ENCODE measurements around the gene NCAPH2. TPM values are rescaled to one million over a fixed set of nuclear protein-coding genes. Genes with fewer than 3 reads are reported as not detected.

Gene NCAPH2
- polyA plus RNA-seq (ENCODE audit: low read depth in 6 of 6): 10 to 100 TPM; 33.9 to 43.3 (median 37.6) TPM

DNA sequence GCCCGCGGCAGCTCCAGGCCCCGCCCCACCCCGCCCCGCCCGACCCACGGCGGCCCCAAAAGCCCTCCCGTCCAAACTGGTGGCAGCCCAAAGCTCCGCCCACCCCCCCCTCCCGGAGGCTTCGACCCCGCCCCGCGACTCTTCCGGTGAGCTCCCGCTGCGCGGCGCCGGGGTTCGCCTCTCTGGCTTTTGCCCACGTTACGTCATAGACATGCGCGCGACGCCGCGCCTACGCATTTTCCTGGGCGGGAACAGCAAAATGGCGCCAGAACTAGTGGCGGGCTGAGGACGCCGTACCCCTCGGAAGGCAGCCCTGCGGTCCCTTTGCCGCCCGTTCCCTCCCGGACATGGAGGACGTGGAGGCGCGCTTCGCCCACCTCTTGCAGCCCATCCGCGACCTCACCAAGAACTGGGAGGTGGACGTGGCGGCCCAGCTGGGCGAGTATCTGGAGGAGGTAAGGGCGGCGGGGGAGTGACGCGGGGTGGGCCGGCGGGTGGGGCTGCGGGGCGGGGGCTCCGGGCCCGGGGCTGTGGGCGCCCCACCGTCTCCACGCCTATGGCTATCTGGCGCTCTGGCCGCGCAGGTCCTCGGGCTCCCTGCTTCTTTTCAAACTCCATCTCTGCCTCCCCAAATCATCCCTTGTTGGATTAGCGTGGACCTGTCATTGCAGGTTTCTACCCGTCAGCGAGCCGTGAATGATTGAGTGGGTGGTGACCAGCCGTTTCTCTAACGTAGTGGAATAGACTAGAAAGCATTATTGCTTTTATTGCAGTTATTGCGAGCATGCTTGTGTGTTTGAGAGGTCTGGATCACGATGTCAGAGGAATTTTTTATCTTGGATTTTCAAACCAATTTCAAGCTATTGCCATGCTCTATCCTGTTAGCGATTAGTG lies at the start of gene NCAPH2:
Gene NCAPH2 (plus strand): TSS at position 234 of the 894 bp plus-strand sequence. CDS start 114 bp downstream, at position 348.
- H3K9me3 Mint-ChIP-seq: no peaks in the 10 kb centered on the region
- H3K4me1 Mint-ChIP-seq: peaks cover 18 to 24% (median 20%) of the 10 kb centered on the region in 3 donors
- peak within 1 kb of the TSS; percentile 95 to 98 (median 96) for H3K4me3 Mint-ChIP-seq
- ATAC-seq (ENCODE audit: low read depth in 2 of 2): peak; percentile 66 to 71
- no peaks in the 10 kb centered on the region for H3K27me3 Mint-ChIP-seq
- H3K27ac Mint-ChIP-seq: peak within 1 kb of the TSS; percentile 95 to 99 (median 99)
- H3K36me3 Mint-ChIP-seq: no peaks in the 10 kb centered on the region
- DNase-seq: peak; percentile 97

DNA sequence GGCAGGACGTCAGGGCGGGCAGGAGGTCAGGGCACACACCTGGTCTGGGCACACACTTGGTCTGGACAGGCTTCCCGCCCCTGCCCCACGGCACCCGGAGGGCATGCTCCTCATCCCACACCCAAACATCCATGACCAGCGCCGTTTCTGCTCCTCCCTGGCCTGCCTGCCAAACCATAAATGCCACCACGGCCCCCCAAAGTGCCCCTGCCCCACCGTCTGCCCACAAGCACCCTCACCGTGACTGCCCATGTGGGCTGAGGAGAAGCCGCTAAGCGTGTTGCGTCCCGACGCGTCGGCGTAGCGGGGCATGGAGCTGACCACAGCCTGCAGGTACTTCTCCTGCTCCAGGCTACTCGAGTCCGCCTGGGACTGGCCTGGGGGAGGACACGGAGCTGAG lies 49.0 kb upstream of the NCAPH2 start:
- no peak overlapping the region for H3K4me3 Mint-ChIP-seq
- DNase-seq (no peak), ATAC-seq (ENCODE audit: low read depth in 2 of 2) (no peak)
- H3K36me3 Mint-ChIP-seq: peaks cover 0 to 18% of the 10 kb centered on the region in 2 donors
- H3K4me1 Mint-ChIP-seq: peaks cover 0 to 10% (median 0%) of the 10 kb centered on the region in 3 donors
- H3K27me3 Mint-ChIP-seq: no peaks in the 10 kb centered on the region
- no peaks in the 10 kb centered on the region for H3K9me3 Mint-ChIP-seq
- peak overlapping the region in 2 of 6 donors; percentile 76 to 79 for H3K27ac Mint-ChIP-seq

DNA sequence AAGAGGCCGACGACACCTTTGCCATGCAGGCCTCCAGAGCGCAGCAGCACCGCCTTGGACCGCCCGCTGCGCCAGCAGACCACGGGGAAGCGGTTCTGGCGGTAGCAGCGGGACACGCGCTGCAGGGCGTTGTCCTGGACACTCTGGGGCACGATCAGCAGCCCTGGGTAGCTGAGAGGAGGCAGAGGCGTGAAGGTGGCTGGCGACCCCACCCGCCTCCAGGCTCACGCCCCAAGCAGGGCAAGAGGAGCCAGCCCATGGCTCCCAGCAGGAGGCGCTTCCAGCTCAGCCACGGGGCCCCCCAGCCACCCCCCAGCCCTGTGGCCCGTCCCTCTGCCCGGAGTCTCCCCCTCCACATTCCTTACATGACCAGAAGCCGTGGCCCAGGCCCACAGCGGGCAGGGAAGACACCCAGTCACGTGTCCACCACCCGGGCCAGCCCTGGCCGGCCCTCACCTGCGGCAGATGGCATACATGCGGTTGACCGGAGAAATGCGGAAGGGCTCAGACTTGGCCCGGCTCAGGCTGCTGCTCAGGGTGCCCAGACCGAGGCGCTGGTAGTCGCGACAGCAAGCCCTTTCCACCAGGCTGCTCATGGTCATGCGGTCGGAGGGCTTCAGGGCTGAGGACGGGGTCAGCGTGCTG lies 48.4 kb upstream of the NCAPH2 start:
- no peak overlapping the region for H3K4me3 Mint-ChIP-seq
- ATAC-seq (ENCODE audit: low read depth in 2 of 2) (peak; percentile 35 to 49), DNase-seq (no peak)
- peaks cover 0 to 10% (median 0%) of the 10 kb centered on the region in 3 donors for H3K4me1 Mint-ChIP-seq
- H3K27me3 Mint-ChIP-seq: no peaks in the 10 kb centered on the region
- no peak overlapping the region for H3K27ac Mint-ChIP-seq
- H3K36me3 Mint-ChIP-seq: peaks cover 0 to 18% of the 10 kb centered on the region in 2 donors
- H3K9me3 Mint-ChIP-seq: no peaks in the 10 kb centered on the region

DNA sequence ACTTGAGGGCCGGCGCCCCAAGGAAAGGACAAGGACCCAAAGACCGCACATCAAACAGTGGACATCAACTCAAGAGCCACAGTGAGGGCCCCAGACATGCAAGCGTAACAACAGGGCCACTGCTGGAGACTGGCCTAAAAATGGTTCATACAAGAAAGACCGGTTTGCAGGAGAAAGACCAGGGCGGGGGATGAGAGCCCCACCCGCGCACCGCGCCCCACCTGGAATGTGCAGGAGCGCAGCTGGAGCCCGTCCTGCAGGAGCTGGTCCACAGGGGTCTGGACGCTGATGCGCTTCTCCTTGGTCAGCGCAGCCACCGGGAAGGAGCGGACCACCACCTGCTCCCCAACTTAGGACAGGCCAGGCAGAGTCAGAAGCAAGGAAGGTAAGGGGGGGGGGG lies 47.1 kb upstream of the NCAPH2 start:
- no peak overlapping the region for H3K4me3 Mint-ChIP-seq
- DNase-seq (no peak), ATAC-seq (ENCODE audit: low read depth in 2 of 2) (no peak)
- no peaks in the 10 kb centered on the region for H3K9me3 Mint-ChIP-seq
- no peaks in the 10 kb centered on the region for H3K27me3 Mint-ChIP-seq
- peaks cover 0 to 20% of the 10 kb centered on the region in 2 donors for H3K36me3 Mint-ChIP-seq
- peaks cover 0 to 10% (median 0%) of the 10 kb centered on the region in 3 donors for H3K4me1 Mint-ChIP-seq
- H3K27ac Mint-ChIP-seq: no peak overlapping the region

DNA sequence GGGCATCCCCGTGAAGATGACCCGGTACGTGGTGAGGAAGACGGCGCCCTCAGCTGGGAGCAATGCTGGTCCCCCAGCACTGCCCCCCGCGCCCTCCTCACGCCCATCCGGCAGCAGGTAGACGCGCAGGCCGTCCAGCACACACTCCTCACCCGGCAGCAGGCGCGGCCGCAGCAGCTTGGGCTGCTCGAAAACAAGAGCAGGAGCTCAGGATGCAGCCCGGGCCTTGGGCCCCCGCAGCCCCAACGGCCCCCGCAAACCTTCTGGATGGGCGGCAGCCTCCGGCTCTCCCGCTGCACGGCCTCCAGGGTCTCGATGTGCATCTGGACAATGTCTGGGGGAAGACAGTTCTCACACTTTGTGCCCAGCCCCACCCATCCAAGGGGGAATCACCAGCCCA lies 46.5 kb upstream of the NCAPH2 start:
- DNase-seq (no peak), ATAC-seq (ENCODE audit: low read depth in 2 of 2) (no peak)
- Mint-ChIP-seq H3K36me3 (peaks cover 0 to 26% of the 10 kb centered on the region in 2 donors), H3K27me3 (no peaks in the 10 kb centered on the region), H3K27ac (no peak overlapping the region), H3K4me3 (no peak overlapping the region), H3K9me3 (no peaks in the 10 kb centered on the region), H3K4me1 (peaks cover 0 to 15% (median 1%) of the 10 kb centered on the region in 3 donors)

DNA sequence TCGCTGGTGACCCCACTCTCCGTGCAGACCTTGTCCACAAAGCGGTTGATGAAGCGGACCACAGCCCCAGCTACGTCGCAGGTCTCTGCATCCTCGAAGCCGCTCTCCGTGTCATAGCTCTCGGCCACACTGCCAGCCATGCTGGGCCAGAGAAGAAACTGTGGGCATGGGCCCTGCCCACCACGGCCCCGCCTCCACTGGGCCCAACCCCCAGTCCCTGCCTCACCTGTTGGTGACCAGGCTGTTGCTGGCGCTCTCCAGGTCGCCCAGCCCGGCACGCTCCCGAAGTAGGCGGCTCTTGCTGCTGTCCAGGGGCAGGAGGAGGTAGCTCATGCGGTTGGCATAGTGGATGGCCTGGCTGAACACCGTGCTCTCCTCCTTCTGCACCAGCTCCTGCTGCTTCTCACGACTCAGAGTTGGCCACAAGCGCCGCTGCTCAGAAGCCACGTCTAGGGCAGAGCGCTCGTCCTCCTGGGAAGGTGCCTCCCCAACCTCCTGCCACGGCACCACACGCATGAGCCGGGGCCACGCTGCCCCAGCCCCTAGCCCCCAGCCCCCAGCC lies 46.0 kb upstream of the NCAPH2 start:
- Mint-ChIP-seq H3K36me3 (peaks cover 0 to 31% of the 10 kb centered on the region in 2 donors), H3K4me1 (peaks cover 4 to 20% (median 6%) of the 10 kb centered on the region in 3 donors), H3K9me3 (no peaks in the 10 kb centered on the region), H3K27me3 (no peaks in the 10 kb centered on the region), H3K27ac (peak overlapping the region in 1 of 6 donors; percentile 26), H3K4me3 (peak overlapping the region in 1 of 8 donors; percentile 63)
- DNase-seq (no peak), ATAC-seq (ENCODE audit: low read depth in 2 of 2) (no peak)

DNA sequence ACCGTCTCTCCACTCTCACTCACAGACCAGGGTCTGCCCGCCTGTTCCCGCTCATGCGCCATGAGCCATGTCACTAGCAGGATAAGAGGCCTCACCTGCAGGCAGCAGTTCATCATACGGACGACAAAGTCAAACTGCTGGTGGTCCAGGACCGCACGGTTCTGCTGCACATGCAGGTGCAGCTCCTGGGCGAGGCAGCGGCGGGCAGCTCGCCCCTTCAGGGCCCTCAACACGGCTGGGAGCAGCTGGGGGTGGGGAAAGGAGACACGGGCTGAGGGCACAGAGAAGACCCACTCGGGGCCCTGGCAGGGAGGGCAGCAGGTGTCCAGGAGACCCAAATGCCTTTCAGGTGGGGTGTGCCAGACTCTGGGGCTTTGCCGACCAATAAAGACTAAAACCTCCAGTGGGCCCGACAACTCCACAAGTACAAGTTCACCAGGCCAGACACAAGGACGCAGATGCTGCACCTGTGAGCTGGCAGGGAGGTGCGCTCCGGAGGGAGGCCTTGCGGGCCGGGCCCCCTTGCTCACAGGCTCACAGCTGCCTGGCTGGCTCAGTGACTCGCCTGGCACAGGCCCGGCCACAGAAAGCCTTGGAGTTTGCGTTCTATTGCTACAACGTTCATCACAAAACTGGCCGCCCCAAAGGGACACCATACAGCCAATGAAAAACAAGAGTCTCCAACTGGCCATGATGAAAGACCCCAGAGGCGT lies 44.7 kb upstream of the NCAPH2 start:
- H3K9me3 Mint-ChIP-seq: no peaks in the 10 kb centered on the region
- H3K36me3 Mint-ChIP-seq: peaks cover 0 to 30% of the 10 kb centered on the region in 2 donors
- H3K4me1 Mint-ChIP-seq: peaks cover 13 to 17% (median 13%) of the 10 kb centered on the region in 3 donors
- H3K27me3 Mint-ChIP-seq: no peaks in the 10 kb centered on the region
- peak overlapping the region in 1 of 8 donors; percentile 15 for H3K4me3 Mint-ChIP-seq
- ATAC-seq (ENCODE audit: low read depth in 2 of 2) (no peak), DNase-seq (no peak)
- peak overlapping the region in 4 of 6 donors; percentile 34 to 82 (median 64) for H3K27ac Mint-ChIP-seq

DNA sequence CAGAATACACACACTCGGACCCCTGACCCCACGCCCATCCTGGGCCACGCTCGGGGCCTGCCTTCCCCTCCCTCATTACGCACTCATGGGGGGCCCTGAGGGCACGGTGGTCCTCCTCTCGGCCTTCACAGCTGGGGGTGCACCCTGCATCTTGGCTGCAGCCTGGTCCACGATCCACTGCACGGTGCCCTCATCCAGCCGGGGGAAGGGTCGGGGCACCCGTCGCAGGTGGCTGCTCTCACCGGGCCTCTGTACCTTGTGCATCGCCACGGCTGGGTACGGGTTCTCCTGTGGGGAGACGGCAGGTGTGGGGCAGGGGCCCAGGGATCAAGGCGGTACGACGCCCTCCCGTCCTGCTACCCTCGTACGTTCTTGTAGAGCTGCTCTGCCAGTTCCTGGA lies 43.6 kb upstream of the NCAPH2 start:
- peaks cover 24 to 25% (median 24%) of the 10 kb centered on the region in 3 donors for H3K4me1 Mint-ChIP-seq
- H3K4me3 Mint-ChIP-seq: no peak overlapping the region
- H3K9me3 Mint-ChIP-seq: no peaks in the 10 kb centered on the region
- H3K27ac Mint-ChIP-seq: no peak overlapping the region
- ATAC-seq (ENCODE audit: low read depth in 2 of 2) (no peak), DNase-seq (no peak)
- no peaks in the 10 kb centered on the region for H3K27me3 Mint-ChIP-seq
- H3K36me3 Mint-ChIP-seq: peaks cover 0 to 22% of the 10 kb centered on the region in 2 donors

DNA sequence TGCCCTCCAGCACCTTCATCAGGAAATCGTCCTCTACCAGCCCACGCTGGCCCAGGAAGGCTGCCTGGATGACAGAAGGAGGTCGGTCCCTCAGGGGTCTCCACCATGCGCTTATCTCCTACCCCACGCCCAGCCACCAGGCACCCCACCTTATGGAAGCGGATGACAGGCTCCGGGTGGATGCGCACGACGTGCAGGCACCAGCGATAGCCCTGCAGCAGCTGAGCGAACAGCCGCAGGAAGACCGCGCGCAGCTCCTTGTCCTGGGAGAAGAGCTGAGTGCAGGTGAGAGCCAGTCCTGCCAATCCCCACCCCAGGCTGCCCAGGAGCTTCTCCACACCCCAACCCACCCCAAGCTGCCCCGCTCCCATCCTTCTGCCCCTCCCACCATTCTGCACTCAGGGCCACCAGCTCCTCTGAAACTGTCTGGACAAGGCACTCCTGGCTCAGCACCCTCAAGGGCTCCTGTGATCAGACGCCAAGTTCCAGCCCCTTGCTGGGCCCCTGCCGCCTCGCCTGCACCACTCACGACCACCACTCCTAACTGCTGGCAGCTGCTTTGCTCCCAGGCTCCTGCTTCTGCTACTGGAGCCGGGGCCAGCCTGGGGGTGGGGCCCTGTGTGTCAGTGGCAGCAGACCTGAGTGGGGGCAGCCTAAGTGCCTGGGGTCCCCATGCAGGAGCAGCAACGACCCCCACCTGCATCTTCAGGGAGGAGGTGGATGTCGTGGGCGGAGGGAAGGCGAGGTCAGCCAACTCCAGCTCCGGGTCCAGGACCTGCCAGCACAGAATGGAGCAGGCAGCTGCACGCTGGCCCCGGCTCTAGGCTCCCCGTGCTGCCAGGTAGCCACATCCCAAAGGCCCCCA lies 42.7 kb upstream of the NCAPH2 start:
- ATAC-seq (ENCODE audit: low read depth in 2 of 2) (no peak), DNase-seq (no peak)
- Mint-ChIP-seq H3K4me1 (peaks cover 32 to 33% (median 32%) of the 10 kb centered on the region in 3 donors), H3K9me3 (no peaks in the 10 kb centered on the region), H3K36me3 (peaks cover 0 to 22% of the 10 kb centered on the region in 2 donors), H3K27ac (peak overlapping the region in 2 of 6 donors; percentile 9 to 90), H3K4me3 (no peak overlapping the region), H3K27me3 (no peaks in the 10 kb centered on the region)

DNA sequence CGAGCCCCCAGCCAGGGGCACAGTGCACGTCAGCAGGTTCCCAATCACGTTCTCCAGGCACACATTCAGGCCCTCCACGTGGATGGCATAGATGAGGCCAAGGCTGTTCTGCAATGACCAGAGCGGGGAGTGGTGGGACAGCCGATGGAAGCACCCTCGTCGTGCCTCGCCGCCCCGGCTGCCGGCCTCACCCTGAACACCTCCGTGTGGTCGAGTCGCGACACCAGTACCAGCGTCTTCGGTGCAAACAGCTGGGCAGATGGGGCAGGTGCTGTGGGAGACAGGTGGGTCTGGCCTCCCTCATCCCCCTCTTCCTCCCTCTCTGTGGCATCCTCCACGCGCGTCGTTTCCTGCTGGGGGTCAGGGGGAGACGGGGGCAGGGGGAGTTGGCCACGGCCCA lies 40.7 kb upstream of the NCAPH2 start:
- H3K9me3 Mint-ChIP-seq: no peaks in the 10 kb centered on the region
- H3K27me3 Mint-ChIP-seq: no peaks in the 10 kb centered on the region
- DNase-seq (no peak), ATAC-seq (ENCODE audit: low read depth in 2 of 2) (no peak)
- no peak overlapping the region for H3K4me3 Mint-ChIP-seq
- H3K4me1 Mint-ChIP-seq: peaks cover 45 to 53% (median 50%) of the 10 kb centered on the region in 3 donors
- peak overlapping the region in 3 of 6 donors; percentile 36 to 90 (median 90) for H3K27ac Mint-ChIP-seq
- peaks cover 0 to 22% of the 10 kb centered on the region in 2 donors for H3K36me3 Mint-ChIP-seq

DNA sequence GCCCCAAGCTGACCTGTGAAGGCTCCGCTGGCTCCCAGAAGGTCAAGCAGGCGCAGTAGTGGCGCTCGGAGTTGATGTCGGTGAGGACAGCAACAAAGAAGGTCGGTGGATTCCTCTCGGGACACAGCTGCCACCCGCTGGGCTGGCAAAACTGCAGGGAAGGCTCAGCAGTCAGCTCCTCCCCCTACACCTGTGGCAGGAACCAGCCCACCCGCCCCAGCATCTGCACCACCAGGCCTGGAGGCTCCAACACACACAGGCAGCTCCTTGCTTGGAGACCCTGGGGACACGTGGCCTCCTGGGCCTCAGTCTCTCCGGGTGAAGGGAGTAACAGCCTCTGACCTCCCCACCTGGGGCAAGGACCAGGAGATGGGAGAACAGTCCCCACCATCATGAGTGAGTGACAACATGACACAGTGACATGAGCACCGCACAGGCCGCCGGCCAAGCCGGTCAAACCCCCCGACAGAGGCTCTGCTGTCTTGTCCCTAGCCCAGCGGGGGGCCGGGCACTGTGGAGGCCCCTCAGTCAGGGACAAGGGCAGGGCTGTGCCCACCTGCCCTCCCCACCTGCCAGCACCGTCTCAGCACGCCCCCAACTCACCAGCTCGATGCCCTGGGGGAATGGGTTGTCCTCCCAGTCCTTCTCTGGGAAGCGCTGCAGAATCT lies 40.1 kb upstream of the NCAPH2 start:
- peak overlapping the region in 5 of 6 donors; percentile 22 to 97 (median 85) for H3K27ac Mint-ChIP-seq
- no peaks in the 10 kb centered on the region for H3K9me3 Mint-ChIP-seq
- ATAC-seq (ENCODE audit: low read depth in 2 of 2) (no peak), DNase-seq (no peak)
- peak overlapping the region in 2 of 8 donors; percentile 41 to 90 for H3K4me3 Mint-ChIP-seq
- H3K4me1 Mint-ChIP-seq: peaks cover 49 to 59% (median 55%) of the 10 kb centered on the region in 3 donors
- H3K36me3 Mint-ChIP-seq: peaks cover 0 to 20% of the 10 kb centered on the region in 2 donors
- H3K27me3 Mint-ChIP-seq: no peaks in the 10 kb centered on the region

DNA sequence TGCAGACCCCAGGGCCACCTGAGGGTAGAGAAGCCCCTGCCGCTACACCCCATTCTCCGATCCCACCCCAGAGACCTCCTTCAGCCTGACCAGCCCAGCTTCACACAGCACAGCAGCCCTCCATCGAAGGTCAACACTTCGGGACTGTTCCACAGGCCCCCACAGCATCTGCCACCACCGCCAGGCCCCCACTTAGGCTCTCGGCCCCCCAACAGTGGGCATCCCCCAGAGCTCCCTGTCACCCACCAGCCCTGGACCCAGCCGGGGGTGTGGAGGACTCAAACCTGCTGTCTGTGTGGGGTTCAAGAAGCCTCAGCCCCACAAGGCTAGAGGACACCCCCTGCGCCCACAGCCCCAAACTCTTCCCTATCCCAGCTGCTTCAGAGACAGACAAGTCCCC lies 39.4 kb upstream of the NCAPH2 start:
- Mint-ChIP-seq H3K9me3 (no peaks in the 10 kb centered on the region), H3K27me3 (no peaks in the 10 kb centered on the region), H3K36me3 (peaks cover 0 to 14% of the 10 kb centered on the region in 2 donors), H3K27ac (peak overlapping the region; percentile 90 to 97 (median 94)), H3K4me1 (peaks cover 54 to 66% (median 62%) of the 10 kb centered on the region in 3 donors), H3K4me3 (peak overlapping the region; percentile 56 to 92 (median 89))
- ATAC-seq (ENCODE audit: low read depth in 2 of 2) (no peak), DNase-seq (no peak)
